HG02840 (cell line): ENCODE results near the gene RHBDF2.

Experiments used
- ATAC-seq: cut with Tn5 transposase; IDR thresholded peaks from one replicate; pipeline ENCODE4 v1.9.1; 2021; ENCODE audit warnings: mild to moderate bottlenecking, moderate library complexity, moderate number of reproducible peaks; ENCODE audit not compliant: unreplicated experiment, low FRiP score

The RHBDF2 gene

GRCh38 chr17:76444518-76445311, 56.5 kb downstream of the RHBDF2 start:
- no peak for ATAC-seq

- ATAC-seq: no peak
These were observed 58.6 kb downstream of the RHBDF2 start for GRCh38 chr17:76442341-76443338.

GRCh38 chr17:76441686-76442340, 59.4 kb downstream of the RHBDF2 start:
- no peak for ATAC-seq

- no peak for ATAC-seq
These were observed 60.4 kb downstream of the RHBDF2 start for GRCh38 chr17:76440751-76441362.

GRCh38 chr17:76439314-76439928, 61.8 kb downstream of the RHBDF2 start:
- ATAC-seq: no peak

GRCh38 chr17:76438906-76439305, 62.3 kb downstream of the RHBDF2 start:
- ATAC-seq: no peak

- ATAC-seq: no peak
These were observed 63.5 kb downstream of the RHBDF2 start for GRCh38 chr17:76437467-76438402.

GRCh38 chr17:76435751-76436150, 65.5 kb downstream of the RHBDF2 start:
- no peak for ATAC-seq

- no peak for ATAC-seq
These were observed 66.4 kb downstream of the RHBDF2 start for GRCh38 chr17:76434870-76435269.

GRCh38 chr17:76433693-76434092, 67.5 kb downstream of the RHBDF2 start:
- no peak for ATAC-seq

- ATAC-seq: no peak
These were observed 68.4 kb downstream of the RHBDF2 start for GRCh38 chr17:76432712-76433336.

- no peak for ATAC-seq
These were observed 69.2 kb downstream of the RHBDF2 start for GRCh38 chr17:76432004-76432403.

- ATAC-seq: no peak
These were observed 69.7 kb downstream of the RHBDF2 start for GRCh38 chr17:76431509-76431908.

GRCh38 chr17:76428511-76428910, 72.7 kb downstream of the RHBDF2 start:
- no peak for ATAC-seq

- ATAC-seq: no peak
These were observed 73.6 kb downstream of the RHBDF2 start for GRCh38 chr17:76427501-76428231.

GRCh38 chr17:76426853-76427252, 74.4 kb downstream of the RHBDF2 start:
- ATAC-seq: no peak

GRCh38 chr17:76422860-76423259, 78.4 kb downstream of the RHBDF2 start:
- ATAC-seq: no peak

- ATAC-seq: no peak
These were observed 78.8 kb downstream of the RHBDF2 start for GRCh38 chr17:76422406-76422805.
